Osteocyte (in vitro differentiated cells): ENCODE data around the gene SCN4B. TPM values are rescaled to one million over a fixed set of nuclear protein-coding genes. Genes with fewer than 3 reads are reported as not detected.

Experiments
- DNase-seq: peaks from one replicate; pipeline ENCODE4 v3.0.0; 2021; ENCODE audit warnings: mixed read lengths; ENCODE audit not compliant: unreplicated experiment; ENCODE audit errors: extremely low spot score
- H3K27ac Mint-ChIP-seq: one replicate; pipeline ENCODE4 v1.8.0; 2021; ENCODE audit warnings: mild to moderate bottlenecking, mixed read lengths; ENCODE audit not compliant: unreplicated experiment
- H3K27me3 Mint-ChIP-seq: one replicate; pipeline ENCODE4 v1.8.0; 2021; ENCODE audit warnings: mixed read lengths; ENCODE audit not compliant: unreplicated experiment
- H3K36me3 Mint-ChIP-seq: one replicate; pipeline ENCODE4 v1.8.0; 2021; ENCODE audit warnings: mixed read lengths; ENCODE audit not compliant: unreplicated experiment
- H3K4me1 Mint-ChIP-seq: one replicate; pipeline ENCODE4 v1.8.0; 2021; ENCODE audit warnings: mixed read lengths; ENCODE audit not compliant: unreplicated experiment
- H3K4me3 Mint-ChIP-seq: one replicate; pipeline ENCODE4 v1.8.0; 2021; ENCODE audit warnings: mild to moderate bottlenecking, moderate library complexity, mixed read lengths; ENCODE audit not compliant: unreplicated experiment
- H3K9me3 Mint-ChIP-seq: one replicate; pipeline ENCODE4 v1.8.0; 2021; ENCODE audit warnings: mixed read lengths; ENCODE audit not compliant: unreplicated experiment
- total RNA-seq: library from RNA; stranded (reverse); gene quantifications from 2 replicates; pipeline ENCODE4 v1.2.1, GENCODE V29; 2021
- TF ChIP-seq, protein P1 (sequence below): fragments of 200-600 bp; sonication (generic); IDR thresholded peaks from 2 replicates; pipeline ENCODE4 v1.5.0; 2021; ENCODE audit warnings: antibody characterized with exemption, mild to moderate bottlenecking, moderate library complexity

The SCN4B gene
- total RNA-seq, 1 donor from 2014 or later = 0.08 TPM

DNA sequence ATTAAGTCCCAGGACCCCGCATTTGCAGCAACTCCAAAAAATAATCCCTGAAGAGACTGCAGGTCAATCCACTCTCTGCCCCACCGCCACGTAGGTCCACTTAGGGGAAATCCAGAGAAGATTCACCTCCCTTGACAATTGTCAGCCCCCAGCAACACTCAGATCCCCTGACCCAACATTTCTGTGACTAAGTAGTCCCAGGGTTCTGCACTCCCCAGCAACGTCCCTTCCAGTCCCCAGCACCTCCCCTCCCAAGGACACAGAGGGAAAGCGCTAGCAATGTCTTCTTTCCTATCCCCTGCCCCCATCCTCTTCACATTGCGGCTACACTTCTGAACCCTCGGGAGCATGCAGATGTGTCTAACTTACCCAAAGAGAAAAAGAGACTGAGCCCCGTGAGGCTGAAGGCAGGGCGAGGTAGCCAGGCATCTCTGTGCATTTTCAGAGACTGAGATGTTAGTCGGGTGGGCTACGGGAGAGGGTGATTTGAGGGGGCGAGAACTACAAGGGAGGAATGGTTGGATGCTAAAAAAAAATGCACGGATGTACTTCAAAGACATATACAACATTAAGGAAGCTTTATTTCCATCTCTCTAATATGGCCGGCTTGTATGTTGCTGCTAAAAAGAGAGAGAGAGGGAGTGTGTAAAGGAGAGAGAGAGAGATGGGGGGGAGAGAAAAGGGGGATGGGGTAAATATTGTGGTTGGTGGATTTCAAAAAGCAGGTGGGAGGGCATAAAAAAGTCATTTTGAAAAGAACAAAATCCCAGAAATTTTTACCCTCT, 23.6 kb upstream of the SCN4B start, which contains the start of gene SCN2B:
Gene SCN2B, minus strand, starts transcription at position 647 of the 785 bp plus-strand sequence. Its CDS starts 208 bp downstream, at position 439.
- TF ChIP-seq, protein P1, sequence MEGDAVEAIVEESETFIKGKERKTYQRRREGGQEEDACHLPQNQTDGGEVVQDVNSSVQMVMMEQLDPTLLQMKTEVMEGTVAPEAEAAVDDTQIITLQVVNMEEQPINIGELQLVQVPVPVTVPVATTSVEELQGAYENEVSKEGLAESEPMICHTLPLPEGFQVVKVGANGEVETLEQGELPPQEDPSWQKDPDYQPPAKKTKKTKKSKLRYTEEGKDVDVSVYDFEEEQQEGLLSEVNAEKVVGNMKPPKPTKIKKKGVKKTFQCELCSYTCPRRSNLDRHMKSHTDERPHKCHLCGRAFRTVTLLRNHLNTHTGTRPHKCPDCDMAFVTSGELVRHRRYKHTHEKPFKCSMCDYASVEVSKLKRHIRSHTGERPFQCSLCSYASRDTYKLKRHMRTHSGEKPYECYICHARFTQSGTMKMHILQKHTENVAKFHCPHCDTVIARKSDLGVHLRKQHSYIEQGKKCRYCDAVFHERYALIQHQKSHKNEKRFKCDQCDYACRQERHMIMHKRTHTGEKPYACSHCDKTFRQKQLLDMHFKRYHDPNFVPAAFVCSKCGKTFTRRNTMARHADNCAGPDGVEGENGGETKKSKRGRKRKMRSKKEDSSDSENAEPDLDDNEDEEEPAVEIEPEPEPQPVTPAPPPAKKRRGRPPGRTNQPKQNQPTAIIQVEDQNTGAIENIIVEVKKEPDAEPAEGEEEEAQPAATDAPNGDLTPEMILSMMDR = no peak
- Mint-ChIP-seq H3K4me3 (no peak within 1 kb of the TSS), H3K9me3 (no peaks in the 10 kb centered on the region), H3K27me3 (peaks cover 45% of the 10 kb centered on the region), H3K36me3 (no peaks in the 10 kb centered on the region), H3K27ac (no peak within 1 kb of the TSS), H3K4me1 (peaks cover 1% of the 10 kb centered on the region)
- no peak for DNase-seq

GRCh38 chr11:118175031-118175992, 22.7 kb upstream of the SCN4B start:
- Mint-ChIP-seq H3K4me1 (peaks cover under 1% of the 10 kb centered on the region), H3K27ac (no peak overlapping the region), H3K4me3 (no peak overlapping the region), H3K9me3 (no peaks in the 10 kb centered on the region), H3K27me3 (peaks cover 54% of the 10 kb centered on the region), H3K36me3 (no peaks in the 10 kb centered on the region)
- TF ChIP-seq, protein P1 = no peak
- DNase-seq = no peak

GRCh38 chr11:118174006-118174567, 21.5 kb upstream of the SCN4B start:
- TF ChIP-seq, protein P1 = no peak
- Mint-ChIP-seq H3K9me3 (no peaks in the 10 kb centered on the region), H3K4me1 (no peaks in the 10 kb centered on the region), H3K36me3 (no peaks in the 10 kb centered on the region), H3K27ac (no peak overlapping the region), H3K4me3 (no peak overlapping the region), H3K27me3 (peaks cover 57% of the 10 kb centered on the region)
- no peak for DNase-seq

GRCh38 chr11:118172356-118172755, 19.7 kb upstream of the SCN4B start:
- Mint-ChIP-seq H3K27me3 (peaks cover 64% of the 10 kb centered on the region), H3K36me3 (no peaks in the 10 kb centered on the region), H3K4me3 (no peak overlapping the region), H3K4me1 (no peaks in the 10 kb centered on the region), H3K27ac (no peak overlapping the region), H3K9me3 (no peaks in the 10 kb centered on the region)
- no peak for DNase-seq
- TF ChIP-seq, protein P1 = no peak
